GM12873 (cell line): ENCODE data around the gene ZNF580.

Source experiments
- CTCF ChIP-seq: IDR thresholded peaks from 2 replicates; pipeline ENCODE4 v1.5.1; 2012; ENCODE audit warnings: low read depth, mild to moderate bottlenecking, moderate library complexity, low read length, control low read depth; ENCODE audit not compliant: insufficient read depth; ENCODE audit errors: missing control alignments

The ZNF580 gene

DNA sequence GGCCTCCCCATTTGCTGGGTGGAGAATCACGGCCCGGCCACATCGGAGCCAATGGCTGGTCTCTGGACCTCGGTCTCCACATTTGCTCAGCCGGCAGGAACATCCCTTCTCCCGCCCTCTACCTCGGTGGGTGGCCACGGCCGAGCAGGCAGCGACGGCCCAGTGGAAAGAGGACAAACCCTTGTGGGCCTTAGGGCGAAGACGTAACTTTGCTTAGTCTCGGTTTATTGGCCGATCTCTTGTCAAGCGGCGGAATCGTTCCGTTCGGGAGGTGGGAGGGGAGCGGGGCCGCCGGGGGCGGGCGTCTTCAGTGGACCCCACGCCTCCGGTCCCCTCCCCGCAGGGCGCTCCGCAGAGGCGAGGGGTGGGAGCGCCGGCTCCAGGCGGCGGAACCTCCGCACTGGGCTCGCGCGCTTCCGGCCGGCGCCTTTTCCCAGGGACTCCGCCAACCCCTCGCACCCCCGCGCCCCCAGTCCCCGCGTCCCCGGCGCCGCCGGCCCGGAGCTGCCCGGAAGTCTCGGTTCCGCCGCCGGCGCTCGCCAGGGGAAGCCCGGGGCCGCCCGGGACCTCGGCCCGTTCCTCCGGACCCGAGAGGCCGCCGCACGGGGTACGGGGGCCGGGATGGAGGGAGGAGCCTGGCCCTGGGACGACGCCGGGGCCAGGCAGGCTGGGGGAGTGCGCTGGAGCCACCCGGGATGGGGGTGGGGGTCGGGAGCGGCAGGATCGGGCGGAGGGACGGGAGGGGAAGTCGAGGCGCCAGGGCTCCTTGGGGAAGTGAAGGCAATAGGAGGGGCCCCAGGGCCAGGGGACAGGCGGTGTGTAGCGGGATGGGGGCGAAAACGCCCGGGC, at the start of gene ZNF580:
ZNF580 (plus strand) TSS at position 426 of the 849 bp plus-strand sequence. CDS start 1,507 bp downstream, outside the sequence.
- no peak for TF ChIP-seq CTCF

DNA sequence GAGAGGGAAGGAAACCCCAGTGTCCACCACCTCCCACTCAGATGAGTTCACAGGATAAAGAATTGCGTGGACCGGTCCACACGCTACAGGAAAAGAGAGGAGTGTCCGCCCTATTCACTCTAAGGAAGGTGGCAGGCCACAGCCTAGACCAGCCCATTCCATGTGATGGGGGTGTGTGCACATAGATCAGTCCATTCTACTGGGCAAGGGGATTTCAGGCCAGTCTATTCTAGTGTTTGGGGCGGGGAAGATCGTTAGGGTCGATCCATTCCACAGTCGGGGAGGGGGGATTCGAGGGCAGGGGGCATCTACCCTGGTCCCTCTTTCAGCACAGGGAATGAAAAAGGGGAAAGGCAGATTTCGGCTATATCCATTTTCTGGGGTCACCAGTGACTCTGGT, 49.2 kb upstream of the ZNF580 start:
- TF ChIP-seq CTCF = no peak

DNA sequence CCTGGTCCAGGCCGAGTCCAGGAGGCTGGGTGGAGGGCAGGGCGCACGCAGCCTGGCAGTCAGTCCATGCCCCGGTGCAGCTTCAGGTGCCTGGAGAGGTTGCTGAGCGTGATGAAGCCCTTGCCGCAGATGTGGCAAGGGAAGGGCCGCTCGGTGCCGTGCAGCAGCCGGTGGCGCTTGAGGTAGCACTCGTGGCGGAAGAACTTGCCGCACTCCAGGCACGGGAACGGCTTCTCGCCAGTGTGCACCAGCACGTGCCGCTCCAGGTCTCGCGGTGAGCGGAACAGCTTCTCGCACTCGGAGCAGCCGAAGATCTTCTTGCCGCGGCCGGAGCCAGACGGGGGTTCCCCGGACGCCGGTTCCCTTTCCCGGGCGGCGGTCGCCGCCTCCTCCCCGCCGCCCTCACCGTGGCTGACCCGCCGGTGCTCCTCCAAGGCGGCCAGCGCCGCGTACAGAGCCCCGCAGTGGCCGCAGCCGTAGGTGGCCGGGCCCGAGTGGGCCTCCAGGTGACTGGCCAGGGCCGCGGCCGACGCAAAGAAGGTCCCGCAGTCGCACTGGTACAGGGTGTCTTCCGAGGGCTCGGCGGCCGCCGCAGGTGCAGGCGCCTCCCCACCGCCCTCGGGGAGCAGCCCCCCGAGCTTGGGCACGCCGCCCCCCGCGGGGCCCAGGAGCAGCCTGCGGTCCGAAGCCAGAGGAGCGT, 48.3 kb upstream of the ZNF580 start:
- no peak for TF ChIP-seq CTCF

GRCh38 chr19:55593096-55593772, 47.6 kb upstream of the ZNF580 start:
- TF ChIP-seq CTCF = no peak

DNA sequence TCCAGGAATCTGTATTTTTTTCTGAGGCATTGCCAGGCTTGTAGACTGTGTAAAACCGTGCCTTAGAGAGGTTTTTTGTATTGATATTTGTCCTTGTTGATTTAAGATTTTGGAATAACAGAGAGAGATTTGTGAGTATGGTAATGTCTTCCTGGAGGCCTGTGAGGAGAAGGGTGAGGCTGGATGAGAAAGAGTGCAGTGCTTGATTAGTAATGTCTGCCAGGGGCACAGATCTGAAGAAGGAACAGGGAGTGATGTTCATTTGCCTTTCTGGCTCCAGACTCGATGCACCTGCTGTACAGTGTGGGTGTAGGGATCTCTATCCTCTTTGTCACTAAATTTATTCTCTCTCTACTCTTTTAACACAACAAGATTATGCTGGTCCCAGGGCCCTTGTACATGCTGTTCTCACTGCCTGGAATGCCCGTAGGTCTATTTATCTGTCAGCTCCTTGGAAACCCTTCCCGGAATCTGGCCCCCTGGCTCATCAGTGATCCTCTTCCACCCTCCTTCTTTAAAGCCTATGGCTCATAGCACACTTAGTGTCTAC, 45.7 kb upstream of the ZNF580 start:
- TF ChIP-seq CTCF = no peak

DNA sequence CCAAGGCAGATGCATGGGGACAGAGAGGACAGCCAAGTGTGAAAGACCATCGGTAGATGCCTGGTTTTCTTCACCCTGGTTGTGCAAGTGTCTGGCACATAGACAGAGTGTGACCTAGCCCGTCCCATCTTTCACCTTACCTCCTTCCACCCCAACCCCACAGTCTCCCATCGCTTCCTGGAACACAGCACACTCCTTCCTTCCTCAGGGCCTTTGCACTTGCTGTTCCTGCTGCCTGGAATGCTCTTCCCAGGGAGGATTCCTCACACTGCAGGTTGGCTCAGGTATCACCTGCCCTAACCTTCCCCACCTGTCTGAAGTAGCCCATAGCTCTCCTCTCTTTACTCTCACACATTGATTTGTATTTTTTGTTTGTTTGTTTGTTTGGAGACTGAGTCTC, 44.5 kb upstream of the ZNF580 start:
- no peak for TF ChIP-seq CTCF

DNA sequence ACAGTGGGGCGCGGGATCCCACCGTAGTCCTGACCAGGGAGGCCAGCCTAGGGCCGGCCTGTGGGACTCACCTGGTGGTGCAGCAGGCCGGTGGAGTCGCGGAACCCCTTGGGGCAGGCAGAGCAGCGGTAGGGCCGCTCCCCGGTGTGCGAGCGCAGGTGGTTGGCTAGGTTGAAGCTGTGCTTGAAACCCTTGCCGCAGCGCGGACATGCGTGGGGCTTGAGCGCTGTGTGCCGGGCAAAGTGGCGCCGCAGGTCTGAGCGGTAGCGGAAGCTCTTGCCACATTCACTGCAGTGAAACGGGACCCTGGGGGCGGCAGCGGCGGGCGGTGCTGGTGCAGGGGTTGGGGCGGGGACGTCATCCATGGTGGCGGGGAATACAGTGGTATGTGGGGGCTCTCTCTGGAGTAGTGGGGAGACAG, 43.3 kb upstream of the ZNF580 start:
- TF ChIP-seq CTCF = no peak
